HG03558 (cell line): ENCODE data around the gene RSRP1.

Experiments
- ATAC-seq: cut with Tn5 transposase; IDR thresholded peaks from one replicate; pipeline ENCODE4 v1.9.1; 2021; ENCODE audit warnings: moderate number of reproducible peaks; ENCODE audit not compliant: unreplicated experiment; ENCODE audit errors: extremely low read depth

RSRP1 gene

GRCh38 chr1:25220666-25221065 is 26.6 kb downstream of the RSRP1 start:
- no peak for ATAC-seq

GRCh38 chr1:25219661-25220251 is 27.5 kb downstream of the RSRP1 start:
- ATAC-seq, result no peak

DNA sequence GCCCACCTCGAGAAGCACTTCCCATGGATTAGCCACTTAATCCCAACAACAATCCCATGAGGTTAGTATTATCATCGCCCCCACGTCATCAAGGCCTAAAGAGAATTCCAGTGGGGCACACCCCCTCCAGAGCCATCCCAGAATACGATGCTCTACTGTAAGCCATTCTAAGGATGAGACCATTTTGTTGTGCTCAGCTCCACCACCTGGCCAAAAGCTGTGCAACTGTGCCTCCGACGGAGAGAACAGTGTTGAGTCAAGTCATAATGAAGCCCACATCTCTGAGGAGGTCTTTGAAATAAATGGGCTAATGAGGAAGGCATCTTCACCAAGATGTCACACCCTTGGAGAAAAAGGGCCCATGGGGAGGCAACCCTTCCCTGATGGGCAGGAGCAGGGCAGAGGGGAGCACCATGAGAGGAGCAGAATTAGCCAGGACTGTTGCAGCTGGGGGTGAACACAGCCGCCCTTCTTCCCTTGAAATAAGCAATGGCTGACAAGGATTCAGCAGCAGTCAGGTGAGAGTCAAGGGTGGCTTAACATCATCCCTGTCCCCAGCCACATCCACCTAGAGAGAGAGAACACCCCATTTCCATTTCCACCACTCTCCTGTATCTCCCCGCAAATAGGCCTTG is 29.5 kb downstream of the RSRP1 start:
- no peak for ATAC-seq

GRCh38 chr1:25217015-25217414 is 30.2 kb downstream of the RSRP1 start:
- no peak for ATAC-seq

- no peak for ATAC-seq
Measured at GRCh38 chr1:25216123-25216522, 31.1 kb downstream of the RSRP1 start.

GRCh38 chr1:25212725-25213124 is 34.5 kb downstream of the RSRP1 start:
- ATAC-seq, result no peak

DNA sequence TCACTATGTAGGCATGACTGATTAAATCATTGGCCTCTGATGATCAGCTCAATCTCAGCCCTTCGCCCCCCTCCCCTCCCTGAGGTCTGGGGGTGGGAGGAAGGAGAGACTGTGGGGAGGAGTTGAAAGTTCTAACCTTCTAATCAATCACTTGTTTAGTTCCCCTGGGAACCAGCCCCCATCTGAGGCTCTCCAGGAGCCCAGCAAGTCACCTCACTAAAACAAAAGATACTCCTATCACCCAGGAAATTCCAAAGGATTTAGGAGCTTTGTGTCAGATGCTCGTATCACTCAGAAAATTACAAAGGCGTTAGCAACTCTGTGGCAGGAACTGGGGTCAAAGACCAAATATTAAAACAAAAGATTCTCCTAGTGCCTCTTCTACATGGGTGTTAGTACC is 36.5 kb downstream of the RSRP1 start:
- ATAC-seq, result no peak

DNA sequence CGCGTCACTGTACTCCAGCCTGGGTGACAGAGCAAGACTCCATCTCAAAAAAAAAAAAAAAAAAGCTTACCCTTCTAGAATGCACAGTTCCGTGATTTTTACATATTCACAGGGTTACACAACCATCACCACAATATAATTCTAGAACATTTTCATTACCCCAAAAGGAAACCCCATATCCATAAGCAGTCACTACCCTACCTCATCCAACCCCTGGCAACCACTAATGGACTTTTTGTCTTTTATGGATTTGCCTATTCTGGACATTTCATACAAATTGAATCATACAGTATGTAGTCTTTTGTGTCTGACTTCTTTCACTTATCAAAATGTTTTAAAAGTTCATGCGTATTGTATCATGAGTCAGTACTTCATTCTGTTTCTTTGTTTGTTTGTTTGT is 37.7 kb downstream of the RSRP1 start:
- ATAC-seq, result no peak

DNA sequence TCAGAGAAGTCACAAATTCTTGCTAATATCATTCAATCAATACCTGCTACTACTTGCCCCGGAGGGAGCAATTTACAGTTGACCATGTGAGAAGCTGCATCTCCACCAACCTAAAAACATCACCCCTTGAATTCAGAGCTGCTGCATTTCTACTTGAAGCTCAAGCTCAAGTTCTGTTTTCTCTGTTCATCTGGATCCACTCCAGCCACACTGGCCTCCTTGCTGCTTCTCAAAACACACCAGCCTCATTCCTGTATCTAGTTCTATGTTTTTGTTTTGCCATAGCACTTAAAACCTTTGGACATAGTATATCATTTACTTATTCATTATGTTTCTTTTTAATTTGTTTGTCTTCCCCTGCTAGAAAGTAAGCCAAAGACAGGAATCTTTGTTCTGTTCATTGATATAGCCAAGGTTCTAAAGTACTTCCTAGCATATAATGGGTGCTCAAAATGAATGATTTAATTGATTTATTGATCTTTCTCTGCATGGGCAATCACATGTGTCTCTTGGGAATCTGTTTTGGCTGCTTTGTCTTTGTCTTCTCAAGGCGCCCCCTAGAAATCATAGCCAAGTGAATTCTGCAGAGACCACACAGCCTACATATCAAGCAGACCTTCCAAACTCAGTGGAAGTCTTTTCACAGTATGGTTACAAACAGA is 38.6 kb downstream of the RSRP1 start:
- no peak for ATAC-seq

DNA sequence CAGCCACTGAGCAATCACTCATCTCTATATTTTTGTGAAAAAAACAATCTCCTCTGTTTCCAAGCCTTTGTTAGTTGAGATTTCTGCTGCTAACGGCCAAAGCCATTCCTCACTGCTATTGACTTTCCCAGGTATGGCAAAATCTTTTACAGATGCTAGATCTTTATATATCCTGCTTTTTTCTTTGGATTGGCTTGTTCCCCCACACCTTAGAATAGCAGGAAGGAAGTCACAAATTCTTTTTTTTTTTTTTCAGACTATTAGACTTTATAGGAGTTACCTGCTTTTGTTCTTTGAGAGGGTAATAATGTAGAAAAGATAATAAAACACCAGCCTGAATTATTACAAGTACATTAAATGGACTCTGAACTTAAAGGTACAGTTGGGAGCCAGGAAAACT is 39.2 kb downstream of the RSRP1 start:
- ATAC-seq, result no peak

GRCh38 chr1:25206201-25206600 is 41.1 kb downstream of the RSRP1 start:
- ATAC-seq, result no peak

DNA sequence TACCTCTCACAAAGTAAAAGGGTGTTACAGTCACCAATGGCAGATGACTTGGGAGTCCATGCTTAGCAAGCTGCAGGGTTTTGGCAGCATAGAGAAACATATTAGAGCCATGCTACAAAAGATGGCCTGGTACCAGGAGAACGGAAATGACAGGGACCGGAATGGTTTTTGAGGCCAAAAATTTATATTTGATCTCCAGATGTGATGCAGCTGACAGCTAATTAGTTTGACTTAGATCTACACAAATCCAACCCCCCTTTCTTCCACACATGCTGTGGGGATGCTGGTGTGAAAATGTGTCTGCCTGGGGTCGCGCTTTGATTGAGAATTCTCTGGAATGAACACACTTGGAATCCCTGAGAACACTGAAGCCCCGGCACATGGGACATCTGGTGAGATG is 41.5 kb downstream of the RSRP1 start:
- no peak for ATAC-seq

DNA sequence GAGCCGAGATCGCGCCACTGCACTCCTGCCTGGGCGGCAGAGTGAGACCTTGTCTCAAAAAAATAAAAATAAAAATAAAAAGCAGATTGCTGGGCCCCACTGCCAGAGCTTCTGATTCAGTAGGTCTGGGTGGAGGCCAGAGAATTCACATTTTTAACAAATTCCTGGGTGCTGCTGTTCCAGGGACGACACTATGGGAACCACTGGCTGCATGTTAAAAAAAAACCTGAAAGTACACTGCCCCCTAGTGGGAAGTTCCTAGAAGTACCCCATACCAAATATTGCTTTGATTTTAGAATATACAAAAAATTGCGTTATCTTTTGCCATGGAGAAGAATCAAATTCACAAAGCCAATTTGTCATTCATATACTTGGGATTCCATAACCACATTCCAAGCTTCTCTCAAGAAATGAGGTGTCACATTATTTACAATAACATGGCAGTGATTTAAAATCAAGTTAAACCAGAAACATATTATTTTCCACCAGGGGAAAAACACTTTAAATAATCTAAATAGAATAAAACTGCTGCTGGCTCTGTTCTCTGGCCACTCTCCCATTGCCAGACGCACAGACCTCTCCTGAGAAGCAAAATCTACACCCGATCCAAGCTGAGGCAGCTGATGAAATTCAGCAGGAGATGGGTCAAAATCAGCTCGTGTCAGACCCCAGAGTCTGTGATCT is 42.3 kb downstream of the RSRP1 start:
- no peak for ATAC-seq

GRCh38 chr1:25201006-25201405 is 46.2 kb downstream of the RSRP1 start:
- ATAC-seq, result no peak

DNA sequence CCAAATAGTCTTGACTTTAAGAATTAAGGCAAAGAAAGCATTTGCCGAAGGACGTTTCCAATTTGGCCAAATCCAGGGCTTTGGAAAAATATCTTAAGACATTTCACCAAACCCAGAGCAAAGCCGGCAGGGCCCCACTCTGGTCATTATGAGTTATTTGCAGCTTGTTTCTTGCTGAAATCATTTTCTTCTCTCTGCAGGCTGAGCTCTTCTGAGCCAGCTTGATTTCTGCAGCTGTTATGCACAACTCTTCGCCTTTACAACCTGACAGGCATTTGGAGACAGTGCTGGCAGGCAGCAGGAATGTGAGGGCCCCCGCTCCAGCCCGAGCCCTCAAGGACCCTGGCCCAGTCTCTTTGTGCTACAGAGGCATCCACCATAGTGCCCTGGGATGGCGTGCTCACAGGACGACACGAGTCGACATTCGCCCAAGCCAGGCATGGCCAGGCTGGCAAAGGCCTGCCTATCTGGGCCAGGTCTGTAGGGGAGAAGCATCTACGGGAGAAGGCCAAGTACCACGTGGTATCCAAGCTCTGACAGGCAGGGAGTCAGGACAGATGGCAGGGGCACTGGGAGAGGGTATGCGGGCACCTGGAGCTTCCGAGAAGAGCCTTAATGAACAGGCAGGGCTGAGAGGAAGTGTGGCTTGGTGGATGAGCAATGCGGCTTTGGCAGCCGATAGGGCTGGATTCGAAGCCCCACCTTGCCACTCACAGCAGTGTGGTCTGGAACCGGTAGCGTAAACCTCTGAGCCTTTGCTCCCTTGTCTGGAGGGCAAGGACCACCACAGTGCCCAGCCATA is 47.2 kb downstream of the RSRP1 start:
- ATAC-seq, result no peak

- no peak for ATAC-seq
Measured at GRCh38 chr1:25198663-25199252, 48.5 kb downstream of the RSRP1 start.

GRCh38 chr1:25197982-25198662 is 49.1 kb downstream of the RSRP1 start:
- ATAC-seq, result no peak

DNA sequence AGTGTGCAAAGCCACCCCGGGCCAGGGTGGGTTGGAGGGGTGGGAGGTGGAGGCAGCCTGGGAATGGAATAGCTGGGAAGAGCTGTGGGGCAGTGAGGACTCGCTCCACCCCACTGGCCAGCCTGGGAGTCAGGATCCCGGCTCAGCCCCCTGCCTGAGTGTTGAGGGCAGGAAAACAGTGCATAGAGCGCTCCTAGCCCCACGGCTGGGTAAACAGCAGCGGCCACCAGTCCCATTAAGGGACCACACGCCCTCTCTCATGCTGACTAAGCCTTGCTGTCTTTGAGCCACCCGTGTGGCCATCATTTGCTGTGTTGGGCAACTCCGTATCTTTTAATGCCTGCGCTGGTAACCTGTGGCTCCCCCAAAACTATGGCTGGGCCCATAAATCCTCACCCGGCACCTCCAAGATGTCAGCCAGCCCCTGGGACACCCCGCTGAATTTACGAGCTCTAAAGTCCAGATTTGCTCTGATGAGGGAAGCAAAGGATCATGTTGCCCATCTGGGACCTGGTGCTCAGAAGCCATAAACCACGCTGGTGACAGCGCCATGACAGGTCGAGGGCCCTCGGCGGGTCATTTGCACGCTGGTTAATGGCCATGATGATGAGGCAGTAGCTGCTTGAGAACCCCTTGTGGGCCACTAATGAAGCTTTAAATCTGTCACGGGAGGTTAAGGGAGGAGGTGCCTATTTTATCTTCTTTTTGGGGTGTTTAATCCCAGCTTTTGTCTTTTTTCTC is 49.8 kb downstream of the RSRP1 start:
- ATAC-seq, result no peak

DNA sequence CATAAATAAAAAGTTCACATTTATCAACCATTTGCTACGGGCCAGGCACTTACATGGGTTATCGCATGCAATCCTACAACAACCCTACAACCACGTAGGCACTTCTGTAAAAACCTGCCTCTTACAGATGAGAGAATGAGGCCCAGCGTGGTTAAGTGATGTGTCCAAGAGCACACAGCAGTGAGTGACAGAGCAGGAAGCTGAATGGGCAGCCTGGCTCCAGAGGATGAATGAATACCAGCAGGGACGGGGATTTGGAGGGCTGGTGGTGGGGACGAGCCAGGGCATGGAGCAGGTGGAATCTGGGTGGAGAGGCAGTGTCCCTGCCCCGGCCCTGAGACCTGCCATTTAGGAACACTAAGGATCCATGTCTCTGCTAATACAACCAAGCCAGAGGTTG is 50.4 kb downstream of the RSRP1 start:
- no peak for ATAC-seq
